D721Med (cell line): ENCODE results near the gene ZNF79.

Experiments used
- DNase-seq: peaks from one replicate; pipeline ENCODE4 v3.0.0; 2011; ENCODE audit warnings: low spot score; ENCODE audit not compliant: insufficient read length
- FAIRE-seq: peaks from 2 replicates; lab custom pipeline; 2011; peaks lifted over from hg19 to GRCh38; lab: Jason Lieb, UNC
- TF ChIP-seq, protein P1 (sequence below): IDR thresholded peaks from 2 replicates; pipeline ENCODE4 v1.5.1; 2012; ENCODE audit warnings: mild to moderate bottlenecking, control low read depth; ENCODE audit not compliant: insufficient read depth; ENCODE audit errors: missing control alignments

ZNF79 gene

GRCh38 chr9:127470662-127471061 is 46.5 kb downstream of the ZNF79 start:
- no peak for FAIRE-seq
- DNase-seq, result no peak
- TF ChIP-seq, protein P1, sequence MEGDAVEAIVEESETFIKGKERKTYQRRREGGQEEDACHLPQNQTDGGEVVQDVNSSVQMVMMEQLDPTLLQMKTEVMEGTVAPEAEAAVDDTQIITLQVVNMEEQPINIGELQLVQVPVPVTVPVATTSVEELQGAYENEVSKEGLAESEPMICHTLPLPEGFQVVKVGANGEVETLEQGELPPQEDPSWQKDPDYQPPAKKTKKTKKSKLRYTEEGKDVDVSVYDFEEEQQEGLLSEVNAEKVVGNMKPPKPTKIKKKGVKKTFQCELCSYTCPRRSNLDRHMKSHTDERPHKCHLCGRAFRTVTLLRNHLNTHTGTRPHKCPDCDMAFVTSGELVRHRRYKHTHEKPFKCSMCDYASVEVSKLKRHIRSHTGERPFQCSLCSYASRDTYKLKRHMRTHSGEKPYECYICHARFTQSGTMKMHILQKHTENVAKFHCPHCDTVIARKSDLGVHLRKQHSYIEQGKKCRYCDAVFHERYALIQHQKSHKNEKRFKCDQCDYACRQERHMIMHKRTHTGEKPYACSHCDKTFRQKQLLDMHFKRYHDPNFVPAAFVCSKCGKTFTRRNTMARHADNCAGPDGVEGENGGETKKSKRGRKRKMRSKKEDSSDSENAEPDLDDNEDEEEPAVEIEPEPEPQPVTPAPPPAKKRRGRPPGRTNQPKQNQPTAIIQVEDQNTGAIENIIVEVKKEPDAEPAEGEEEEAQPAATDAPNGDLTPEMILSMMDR, result no peak

DNA sequence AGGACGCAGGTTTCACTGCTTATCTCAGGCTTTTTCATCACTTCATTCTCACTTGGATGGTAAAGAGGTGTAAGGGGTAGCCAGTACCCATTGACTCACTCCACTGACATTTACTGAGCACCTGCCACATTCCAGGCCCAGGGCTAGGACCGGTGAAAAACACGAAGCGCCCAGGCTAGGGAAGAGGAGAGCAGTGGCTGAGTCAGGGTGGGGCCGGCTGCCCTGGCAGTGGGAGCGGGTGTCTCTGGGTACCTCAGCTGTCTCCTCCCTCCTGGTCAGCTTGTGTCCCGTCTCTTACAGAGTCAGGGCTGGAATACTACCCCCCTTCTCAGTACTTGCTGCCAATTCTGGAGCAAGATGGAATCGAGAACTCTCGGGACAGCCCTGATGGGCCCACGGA is 49.3 kb downstream of the ZNF79 start:
- no peak for DNase-seq
- TF ChIP-seq, protein P1, result no peak
- no peak for FAIRE-seq

- TF ChIP-seq, protein P1, result no peak
- FAIRE-seq (no peak), DNase-seq (no peak)
Observed at GRCh38 chr9:127473932-127474331, 49.8 kb downstream of the ZNF79 start.

- DNase-seq (no peak), FAIRE-seq (no peak)
- TF ChIP-seq, protein P1, result no peak
Observed at GRCh38 chr9:127474592-127474991, 50.4 kb downstream of the ZNF79 start.

DNA sequence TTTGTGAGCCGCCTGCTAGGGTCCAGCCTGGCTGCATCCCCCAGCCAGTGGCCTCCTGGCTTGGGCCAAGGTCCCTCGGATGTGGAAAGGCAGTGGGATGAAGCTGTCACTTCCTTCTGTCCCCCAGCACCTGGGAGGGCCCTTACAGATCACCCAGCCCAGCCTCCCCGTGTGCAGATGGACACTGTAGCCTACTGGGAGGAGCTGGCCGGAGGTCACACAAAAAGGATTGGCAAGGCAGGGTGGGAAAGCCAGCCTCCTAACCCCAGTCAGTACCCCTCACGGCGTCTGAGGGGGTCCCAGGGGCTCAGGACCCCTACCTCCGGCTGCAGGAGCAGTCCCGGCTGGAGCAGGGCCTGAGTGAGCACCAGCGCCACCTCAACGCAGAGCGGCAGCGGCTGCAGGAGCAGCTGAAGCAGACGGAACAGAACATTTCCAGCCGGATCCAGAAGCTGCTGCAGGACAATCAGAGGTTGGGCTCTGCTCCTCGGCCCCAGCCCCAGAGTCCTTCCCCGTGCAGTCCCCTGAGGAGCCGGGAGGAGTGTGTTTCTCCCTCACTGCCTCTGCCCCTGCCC is 55.4 kb downstream of the ZNF79 start:
- TF ChIP-seq, protein P1, result no peak
- FAIRE-seq (no peak), DNase-seq (no peak)

DNA sequence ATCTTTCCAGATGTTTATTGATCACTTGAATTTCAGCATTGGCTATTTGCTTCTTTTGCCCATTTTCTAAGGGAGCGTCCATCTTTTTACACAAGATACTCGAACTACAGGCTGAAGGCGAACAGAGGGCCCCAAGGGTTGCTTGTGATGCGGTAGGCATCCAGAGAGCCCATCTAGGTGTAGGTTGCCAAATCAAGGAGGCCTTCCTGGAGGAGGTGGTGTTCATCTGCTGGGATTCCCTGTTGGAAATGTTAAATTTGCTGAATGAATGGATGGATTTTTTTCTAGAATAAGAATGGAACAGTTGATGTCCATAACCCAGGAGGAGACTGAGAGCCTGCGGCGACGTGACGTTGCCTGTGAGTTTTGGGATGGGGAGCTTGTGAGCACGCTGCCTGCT is 58.5 kb downstream of the ZNF79 start:
- DNase-seq (no peak), FAIRE-seq (no peak)
- TF ChIP-seq, protein P1, result no peak

DNA sequence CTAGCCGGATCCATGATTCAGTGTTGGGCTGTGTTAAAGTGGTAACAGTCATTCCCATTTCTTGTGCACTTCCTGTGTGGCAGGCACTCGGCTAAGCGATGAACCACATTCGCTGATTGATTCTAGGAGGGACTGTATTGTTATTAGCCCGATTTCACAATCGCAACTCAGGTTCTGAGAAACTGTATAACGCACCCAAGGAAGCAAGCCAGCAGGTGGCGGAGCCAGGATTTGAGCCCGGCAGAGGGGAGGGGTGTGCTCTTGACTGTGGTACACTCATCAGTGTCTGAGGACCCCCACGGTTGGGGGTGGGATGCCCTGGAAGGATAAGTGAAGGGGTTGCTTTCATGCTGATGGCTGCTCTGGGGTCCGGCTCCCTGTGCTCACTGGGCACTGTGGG is 61.8 kb downstream of the ZNF79 start:
- DNase-seq (no peak), FAIRE-seq (no peak)
- TF ChIP-seq, protein P1, result no peak
